Suppressor macrophage treated with lipopolysaccharide for 4 hours (primary cell): Measurements from ENCODE around the gene LAMA2.

Experiments
- DNase-seq: peaks from one replicate; pipeline ENCODE4 v3.0.0-alpha.2; 2020

Gene LAMA2, protein sequence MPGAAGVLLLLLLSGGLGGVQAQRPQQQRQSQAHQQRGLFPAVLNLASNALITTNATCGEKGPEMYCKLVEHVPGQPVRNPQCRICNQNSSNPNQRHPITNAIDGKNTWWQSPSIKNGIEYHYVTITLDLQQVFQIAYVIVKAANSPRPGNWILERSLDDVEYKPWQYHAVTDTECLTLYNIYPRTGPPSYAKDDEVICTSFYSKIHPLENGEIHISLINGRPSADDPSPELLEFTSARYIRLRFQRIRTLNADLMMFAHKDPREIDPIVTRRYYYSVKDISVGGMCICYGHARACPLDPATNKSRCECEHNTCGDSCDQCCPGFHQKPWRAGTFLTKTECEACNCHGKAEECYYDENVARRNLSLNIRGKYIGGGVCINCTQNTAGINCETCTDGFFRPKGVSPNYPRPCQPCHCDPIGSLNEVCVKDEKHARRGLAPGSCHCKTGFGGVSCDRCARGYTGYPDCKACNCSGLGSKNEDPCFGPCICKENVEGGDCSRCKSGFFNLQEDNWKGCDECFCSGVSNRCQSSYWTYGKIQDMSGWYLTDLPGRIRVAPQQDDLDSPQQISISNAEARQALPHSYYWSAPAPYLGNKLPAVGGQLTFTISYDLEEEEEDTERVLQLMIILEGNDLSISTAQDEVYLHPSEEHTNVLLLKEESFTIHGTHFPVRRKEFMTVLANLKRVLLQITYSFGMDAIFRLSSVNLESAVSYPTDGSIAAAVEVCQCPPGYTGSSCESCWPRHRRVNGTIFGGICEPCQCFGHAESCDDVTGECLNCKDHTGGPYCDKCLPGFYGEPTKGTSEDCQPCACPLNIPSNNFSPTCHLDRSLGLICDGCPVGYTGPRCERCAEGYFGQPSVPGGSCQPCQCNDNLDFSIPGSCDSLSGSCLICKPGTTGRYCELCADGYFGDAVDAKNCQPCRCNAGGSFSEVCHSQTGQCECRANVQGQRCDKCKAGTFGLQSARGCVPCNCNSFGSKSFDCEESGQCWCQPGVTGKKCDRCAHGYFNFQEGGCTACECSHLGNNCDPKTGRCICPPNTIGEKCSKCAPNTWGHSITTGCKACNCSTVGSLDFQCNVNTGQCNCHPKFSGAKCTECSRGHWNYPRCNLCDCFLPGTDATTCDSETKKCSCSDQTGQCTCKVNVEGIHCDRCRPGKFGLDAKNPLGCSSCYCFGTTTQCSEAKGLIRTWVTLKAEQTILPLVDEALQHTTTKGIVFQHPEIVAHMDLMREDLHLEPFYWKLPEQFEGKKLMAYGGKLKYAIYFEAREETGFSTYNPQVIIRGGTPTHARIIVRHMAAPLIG (N-terminal part only)

DNA sequence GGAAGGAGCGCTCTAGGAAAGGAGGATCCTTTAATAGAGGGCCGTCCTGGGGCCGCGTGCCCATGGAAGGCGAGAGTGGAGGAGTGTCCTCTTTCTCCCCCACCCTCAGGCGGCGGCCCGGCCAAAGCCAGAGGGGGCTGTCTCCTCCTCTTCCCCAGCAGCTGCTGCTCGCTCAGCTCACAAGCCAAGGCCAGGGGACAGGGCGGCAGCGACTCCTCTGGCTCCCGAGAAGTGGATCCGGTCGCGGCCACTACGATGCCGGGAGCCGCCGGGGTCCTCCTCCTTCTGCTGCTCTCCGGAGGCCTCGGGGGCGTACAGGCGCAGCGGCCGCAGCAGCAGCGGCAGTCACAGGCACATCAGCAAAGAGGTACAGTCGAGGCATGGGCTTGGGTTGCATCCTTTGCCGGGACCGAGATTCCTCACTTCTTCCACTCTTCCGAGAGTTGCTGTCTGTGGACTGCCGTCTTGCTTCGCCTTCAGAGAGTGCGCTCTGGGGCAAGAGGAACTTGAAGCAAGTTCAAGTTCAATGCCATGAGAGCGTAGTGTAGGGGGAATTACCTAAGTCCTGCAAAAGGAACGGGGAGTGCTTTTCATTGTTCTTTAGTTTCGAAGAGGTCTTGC lies at the start of gene LAMA2:
Gene LAMA2, plus strand, starts transcription at position 148 of the 621 bp plus-strand sequence. Its CDS starts 108 bp downstream, at position 256.
- no peak for DNase-seq

DNA sequence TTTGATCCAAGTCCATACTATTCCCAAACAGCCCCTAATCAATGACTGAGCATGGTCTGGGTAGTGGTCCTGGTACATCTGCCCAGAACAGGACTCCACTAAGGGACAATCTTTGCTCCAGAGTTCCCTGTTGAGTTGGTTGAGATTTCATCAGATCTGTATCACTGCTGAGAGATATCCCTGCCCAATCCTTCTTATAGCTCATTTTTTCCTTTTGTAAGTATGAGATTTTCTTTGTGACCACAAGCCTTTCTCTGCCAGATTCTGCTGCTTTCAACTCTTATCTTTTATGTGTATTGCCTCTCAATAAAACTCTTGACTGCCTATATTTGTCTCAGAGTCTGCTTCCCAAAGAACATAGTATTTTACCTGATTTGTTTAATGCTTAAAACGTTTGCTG lies 46.2 kb upstream of the LAMA2 start:
- no peak for DNase-seq

DNA sequence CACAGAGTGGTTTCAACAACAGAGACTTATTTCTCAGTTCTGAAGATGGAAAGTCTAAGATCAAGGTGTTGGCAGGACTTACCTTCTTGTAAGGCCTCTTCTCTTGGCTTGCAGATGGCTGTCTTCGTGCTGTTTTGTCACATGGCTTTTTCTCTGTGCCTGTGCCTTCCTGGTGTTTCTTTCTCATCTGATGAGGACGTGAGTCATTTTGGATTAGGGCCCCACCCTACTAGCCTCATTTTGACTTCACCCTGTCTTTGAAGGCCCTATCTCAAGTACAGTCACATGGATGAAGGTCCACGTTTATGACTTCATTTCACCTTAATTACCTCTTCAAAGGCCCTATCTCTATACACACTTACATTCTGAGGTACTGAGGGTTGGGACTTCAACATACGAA lies 41.4 kb upstream of the LAMA2 start:
- DNase-seq, result no peak

DNA sequence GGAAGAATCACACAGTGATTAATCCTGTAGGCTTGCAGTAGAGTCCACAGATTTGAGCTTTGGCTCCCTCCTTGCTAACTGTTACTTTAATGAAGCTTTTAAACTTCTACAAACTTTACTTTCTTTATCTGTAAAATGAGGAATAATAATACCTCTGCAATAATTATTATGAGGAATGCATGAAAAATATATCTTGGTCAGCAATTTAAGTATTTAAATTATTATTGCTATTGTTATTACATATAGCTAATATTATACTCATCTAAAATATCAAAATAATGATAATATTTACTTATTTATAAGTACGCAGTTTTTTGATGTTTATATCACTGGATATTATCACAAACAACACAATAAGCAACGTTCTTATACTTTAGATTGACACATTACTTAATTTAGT lies 38.3 kb upstream of the LAMA2 start:
- no peak for DNase-seq

DNA sequence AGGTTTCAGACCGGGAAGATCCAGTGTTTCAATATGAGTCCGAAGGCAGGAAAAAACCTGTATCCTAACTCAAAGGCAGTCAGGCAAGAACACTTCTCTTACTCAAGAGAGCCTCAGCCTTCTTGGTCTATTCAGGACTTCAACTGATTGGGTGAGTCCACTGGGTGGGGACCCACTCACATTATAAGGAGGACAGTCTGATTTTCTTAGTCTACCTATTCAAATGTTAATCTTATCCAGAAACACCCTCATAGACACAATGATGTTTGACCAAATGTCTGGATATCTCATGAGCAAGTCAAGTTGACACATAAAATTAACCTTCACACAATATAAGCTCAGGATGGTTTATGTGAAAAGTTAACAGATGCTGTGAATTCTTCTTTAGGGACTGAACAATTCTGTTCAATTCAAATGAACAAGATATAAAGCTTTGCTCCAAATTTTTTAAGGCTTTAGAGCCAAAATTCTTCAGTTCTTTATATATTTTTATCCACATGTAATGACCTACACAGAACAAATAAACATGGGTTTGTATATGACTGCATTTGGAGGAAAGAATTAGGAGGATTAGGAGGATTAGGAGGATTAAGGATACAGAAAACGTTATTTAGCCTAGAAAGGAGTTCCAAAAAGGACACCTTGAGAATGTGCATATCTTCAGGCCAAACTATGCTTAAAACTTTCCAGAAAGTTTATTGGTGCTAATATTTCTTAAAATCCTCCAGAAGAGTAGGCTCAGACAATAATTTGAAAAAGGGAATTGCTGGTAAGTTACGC lies 35.3 kb upstream of the LAMA2 start:
- no peak for DNase-seq

DNA sequence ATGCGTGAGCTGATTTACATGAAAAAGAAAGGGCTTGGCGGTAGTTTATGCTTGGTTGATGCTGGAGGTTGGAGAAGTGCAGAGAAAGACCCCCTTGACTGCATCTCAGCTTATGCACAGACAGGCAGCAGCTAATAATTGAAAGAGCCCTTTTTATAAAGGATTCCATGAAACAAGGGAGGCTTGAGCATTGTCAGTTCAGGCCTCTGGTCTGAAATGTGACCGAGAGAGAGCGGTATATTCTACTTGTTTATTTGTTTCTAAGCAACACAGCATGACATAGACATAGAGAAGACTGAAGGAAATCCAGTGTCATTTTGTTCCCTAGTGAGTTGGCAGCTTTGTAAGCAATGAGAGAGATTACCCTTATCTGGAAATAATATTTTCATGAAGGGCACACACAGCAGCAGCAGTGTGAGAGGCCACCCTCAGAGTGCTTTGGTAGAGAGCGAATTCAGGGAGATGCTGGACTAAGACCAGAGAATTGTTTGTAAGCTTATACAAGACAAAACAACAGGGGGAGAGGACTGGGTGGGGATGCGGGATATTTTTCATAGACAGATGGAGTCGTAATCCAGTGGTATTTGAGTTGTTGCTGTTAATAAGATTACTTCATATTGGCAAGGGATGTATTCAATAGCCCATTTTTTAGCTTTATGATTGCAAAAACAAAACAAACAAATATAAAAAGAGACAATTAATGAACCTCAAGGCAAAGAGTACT lies 34.6 kb upstream of the LAMA2 start:
- DNase-seq, result no peak

DNA sequence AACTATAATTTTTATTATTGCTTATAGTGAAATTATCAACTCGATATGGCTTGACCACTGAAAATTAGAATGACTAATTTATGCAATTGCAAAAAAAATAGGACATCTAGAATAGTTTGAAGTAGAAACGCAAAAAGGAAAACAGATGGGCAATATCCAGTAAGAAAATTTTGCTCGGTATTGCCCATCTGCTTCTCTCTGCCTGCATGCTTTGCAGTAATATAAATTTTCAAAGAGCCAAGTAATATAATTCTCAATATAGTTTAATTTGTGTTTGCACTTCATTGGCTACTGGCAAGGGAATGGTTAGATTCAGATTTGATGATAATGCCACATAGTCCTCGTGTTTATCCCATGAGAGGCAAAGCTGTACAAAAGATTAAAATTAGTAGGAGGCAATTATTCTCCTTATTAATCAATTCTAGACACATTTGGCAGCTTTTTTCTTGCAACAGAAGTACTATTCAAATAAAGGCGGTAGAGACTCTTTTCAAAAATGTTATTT lies 27.3 kb upstream of the LAMA2 start:
- no peak for DNase-seq

DNA sequence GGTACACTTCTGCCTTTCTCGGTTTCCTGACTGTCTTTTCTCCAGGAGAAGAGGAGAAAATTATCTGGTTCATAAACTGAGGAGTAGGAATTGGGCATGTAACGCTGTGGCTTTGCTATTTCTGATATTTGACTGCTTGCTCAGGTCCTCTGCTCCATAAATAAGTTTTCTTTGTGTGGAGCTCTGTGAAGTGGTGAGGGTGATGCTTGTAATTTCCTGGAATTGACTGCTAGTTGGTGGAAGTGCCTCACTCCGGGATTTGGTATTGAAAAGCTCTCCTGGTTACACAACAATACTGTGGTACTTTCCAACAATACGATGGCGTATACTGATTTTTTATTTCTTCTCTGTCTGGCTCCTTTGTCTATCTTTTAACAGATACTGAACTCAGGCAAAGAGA lies 25.1 kb upstream of the LAMA2 start:
- no peak for DNase-seq

DNA sequence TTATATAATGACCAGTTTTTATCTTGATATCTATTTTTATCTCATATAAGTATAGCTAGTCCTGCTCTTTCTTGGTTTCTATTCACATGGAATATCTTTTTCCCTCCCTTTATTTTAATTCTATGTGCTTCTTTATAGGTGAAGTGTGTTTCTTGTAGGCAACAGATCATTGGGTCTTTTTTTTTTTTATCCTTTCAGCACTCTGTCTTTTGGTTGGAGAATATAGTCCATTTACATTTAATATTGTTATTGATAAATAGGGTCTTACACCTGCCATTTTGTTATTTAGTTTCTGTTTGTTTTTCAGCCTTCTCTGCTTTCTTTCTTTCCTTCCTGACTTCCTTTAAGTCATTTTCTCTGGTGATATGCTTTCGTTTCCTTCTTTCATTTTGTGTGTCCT lies 22.2 kb upstream of the LAMA2 start:
- DNase-seq, result no peak

DNA sequence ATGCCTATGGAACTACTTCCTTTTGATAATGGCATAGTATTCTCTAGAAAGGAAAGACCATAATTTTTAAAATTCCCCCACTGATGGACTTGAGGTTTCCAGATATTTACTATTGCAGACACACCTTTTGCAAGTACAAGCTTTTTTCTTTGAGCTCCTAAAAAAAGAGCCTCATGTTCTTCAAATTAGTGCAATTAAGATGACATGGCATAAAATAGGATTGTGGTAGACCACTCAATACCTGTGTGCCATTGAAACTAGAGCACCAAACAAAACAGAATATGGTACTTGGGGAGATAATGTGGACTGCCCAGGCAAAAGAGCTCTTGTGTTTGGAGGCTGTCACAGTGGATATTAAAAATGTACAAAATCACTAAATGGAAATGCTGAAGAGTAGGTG lies 19.0 kb upstream of the LAMA2 start:
- DNase-seq, result no peak

DNA sequence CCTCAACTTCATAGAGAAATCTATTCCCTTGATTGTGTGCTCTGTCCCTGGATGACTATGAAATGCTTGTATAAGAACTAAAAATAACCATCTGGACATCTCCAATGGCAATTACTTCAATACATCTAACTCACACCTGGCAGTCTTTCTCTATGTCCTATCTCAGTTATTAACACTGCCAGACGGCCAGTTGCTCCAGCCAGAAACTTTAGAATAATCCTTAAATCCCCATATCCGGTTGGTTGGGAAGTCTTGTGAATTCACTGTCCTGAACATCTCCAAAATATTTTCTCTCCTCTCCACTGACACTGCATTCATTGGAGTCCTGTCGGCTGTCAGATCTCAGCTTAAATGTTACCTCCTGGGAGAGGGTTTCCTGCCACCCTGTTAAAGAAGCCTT lies 12.2 kb upstream of the LAMA2 start:
- no peak for DNase-seq

DNA sequence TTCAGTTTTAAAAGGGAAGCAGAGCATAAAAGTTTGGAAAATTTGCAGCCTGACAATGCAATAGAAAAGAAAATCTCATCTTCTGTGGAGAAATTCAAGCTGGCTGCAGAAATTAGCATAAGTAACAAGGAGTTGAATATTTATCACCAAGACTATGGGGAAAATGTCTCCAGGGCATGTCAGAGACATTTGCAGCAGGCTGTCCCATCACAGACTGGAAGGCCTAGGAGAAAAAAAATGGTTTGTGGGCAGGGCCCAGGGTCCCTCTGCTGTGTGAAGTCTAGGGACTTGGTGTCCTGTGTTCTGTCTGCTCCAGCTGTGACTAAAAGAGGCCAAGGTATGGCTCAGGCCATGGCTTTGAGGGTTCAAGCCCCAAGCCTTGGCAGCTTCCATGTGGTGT lies 8.1 kb upstream of the LAMA2 start:
- DNase-seq, result no peak

DNA sequence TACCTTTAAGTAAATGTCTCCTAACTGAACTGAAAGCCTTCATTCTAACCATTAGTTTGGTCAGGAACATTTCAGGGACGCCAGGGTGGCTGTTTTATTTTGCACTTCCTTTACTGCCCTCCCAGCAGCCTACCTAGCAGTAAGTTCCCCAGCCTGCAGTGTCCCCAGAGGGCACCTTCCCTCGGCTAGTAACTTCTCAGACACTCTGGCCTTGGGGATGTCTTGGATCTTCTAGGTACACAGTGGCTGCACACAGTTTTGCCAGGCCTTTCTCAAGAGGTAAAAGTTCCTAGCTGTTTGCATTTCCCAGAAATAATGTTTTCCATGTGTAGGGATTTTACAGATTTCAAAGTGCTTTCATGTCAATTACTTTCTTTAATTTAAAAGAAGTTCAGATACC lies 378 bp upstream of the LAMA2 start:
- no peak for DNase-seq

DNA sequence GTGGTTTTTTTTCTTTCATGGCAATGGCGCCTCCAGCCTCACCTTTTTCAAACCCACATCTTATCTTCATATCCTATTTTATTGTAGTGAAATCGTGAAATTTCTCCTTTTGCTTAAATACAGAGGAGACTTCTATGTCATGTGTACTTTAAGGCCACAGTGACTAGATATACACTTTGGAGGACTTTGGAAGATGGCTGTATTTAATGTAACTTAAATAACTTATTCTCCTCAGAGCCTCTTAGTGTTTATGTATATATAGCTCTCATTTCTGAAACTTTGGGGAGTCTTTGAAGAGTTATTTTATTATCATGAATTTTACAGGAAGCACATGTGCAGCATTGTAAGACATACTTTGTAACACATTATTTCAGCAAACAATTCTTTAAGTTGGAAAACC lies 968 bp downstream of the LAMA2 start:
- DNase-seq, result no peak

DNA sequence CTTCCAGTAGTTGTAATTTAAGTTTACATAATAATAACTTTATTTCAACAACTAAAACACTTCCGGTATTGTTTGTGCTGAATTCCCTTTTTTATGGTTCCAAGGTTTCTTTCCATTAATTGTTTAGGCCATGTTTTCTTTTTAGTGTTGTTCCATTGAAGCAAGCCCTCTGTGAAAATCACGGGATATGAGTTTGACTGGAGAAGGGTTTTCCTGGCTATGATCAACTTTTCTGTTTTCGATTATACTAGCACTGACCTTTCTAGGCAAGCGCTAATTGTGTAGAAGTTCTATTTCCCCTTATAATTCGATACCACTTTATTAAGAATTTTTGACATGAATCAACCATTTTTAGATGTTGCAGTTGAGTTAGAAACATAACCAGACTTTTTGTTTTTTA lies 2.4 kb downstream of the LAMA2 start:
- DNase-seq, result no peak

DNA sequence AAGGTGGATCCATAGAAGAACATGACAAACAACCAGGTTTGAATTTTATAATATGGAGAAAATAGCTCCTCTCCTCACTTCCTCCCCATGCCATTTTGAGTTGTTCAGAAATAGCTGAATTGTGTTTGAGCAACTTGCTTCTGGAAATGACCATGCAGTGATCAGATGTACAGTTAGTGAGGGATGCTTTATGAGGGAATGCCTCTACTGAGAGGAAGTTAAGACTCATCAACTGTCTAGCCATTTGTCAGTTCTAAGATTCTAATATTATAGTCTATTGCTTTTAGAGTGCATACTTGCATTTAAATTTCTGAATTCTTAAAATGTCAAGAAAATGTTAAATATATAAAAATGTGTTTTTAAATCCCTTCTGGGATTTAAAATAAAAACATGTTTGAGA lies 3.8 kb downstream of the LAMA2 start:
- no peak for DNase-seq

DNA sequence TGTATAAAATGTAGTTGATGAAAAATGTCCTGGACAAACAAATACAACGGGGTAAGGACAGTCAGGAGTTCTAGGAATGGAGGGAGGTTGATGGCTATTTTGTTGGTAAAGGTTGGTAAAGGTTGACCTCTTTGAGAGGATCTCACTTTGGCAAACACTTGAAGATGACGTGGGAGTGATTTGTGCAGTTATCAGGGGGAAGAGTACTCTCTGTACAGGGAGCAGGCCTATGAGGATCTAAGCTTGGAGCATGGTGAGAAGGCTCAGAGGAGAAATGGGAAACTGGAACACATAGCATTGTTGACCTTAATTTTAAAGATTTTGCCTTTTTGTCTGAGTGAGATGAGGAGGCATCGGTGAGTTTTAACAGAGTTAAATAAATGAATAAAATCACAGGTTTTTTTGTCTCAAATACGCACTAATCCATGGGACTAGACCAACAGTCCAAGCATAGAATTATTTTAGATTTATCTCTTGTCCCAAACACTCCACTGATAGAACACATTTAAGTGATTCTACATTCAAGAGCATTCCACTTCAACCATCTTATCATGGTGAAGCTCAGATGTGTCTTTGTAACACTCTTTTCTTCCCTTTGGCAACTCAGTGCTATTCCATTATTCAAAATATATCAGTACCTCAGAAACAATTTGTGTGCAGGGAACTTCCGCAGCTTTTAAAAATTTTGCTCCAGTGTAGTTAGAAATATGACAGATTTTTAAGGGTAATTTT lies 5.7 kb downstream of the LAMA2 start:
- no peak for DNase-seq

DNA sequence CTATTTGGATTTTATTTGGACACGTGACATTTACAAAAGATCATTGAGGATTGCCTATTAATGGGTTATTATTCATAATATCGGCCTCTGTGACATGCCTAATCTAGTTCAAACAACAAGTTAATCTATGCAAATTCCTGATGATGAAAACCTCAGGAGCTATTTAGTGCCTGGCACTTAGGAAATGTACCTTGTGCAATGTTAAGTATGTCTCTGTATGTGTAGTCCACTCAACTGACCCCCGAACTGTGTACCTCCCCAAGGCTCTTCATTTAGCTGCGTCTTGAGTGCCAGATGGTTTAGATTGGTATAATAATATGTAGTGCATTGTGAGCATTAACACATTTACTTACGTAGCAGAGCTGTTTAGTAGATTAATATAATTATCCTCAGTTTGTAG lies 6.9 kb downstream of the LAMA2 start:
- DNase-seq, result no peak

DNA sequence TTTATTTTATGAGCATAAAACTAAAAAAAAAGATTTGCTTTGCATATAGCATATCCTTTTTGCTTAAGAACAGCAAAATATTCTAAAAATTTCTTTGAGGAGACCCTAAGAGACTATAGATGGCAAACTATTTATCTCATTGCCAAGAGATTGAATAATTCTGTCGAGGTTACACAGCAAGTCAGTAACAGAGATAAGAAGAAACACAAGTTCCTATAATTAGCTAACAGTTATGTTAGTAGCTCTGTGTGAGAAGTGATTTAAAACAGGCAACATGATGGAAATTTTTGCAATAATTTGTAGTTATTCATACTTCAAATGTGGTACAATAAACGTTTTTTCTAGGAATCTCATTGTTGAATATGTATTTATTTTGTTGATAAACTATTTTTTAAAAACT lies 9.1 kb downstream of the LAMA2 start:
- no peak for DNase-seq

DNA sequence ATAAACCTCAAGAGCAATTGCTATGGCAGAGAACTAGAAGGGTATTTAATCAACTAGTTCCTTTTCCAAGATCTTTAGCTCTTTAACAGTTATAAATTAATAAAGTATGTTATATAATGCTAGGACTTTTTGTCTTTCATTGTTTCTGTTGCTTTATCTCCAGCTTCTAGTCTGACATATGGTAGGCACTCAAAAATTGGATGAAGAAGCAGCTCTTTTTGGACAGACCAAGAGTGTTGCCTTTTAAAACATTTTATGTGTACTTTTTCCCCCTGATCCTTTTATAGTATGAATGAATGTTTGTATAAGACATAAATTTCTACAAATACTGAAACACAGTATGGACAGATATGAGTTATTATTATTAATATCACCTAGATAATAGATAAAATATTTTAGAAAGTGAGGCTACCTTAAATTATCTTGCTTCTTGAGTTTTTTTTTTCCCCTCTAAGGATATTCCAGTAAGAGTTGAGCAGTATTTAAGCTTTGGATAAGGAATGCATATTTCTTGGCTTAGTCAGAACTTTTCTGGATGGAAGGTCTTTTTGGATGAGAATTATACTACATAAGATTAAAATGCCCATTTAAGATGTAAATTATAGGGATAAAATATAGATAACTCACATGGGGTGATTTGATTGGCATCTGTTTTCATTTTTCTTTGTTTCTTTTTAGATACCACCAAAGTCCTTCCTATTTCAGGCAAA lies 16.6 kb downstream of the LAMA2 start:
- DNase-seq, result no peak
